Ectodermal cell (in vitro differentiated cells): ENCODE results near the gene TOMT.
A peak's percentile ranks its signal among the peaks of the same experiment; 100 is the strongest.

Experiments
- H3K27ac ChIP-seq: 2 replicates; pipeline ENCODE4 v1.7.0; 2013; ENCODE audit warnings: mild to moderate bottlenecking, low read depth, low read length; ENCODE audit not compliant: insufficient read depth, poor library complexity, severe bottlenecking
- H3K27me3 ChIP-seq: 2 replicates; pipeline ENCODE4 v1.7.0; 2013; ENCODE audit warnings: mild to moderate bottlenecking, low read length; ENCODE audit not compliant: insufficient read depth, control insufficient read depth, poor library complexity, severe bottlenecking
- H3K36me3 ChIP-seq: one replicate; pipeline ENCODE4 v1.7.0; 2013; ENCODE audit warnings: low read length; ENCODE audit not compliant: control insufficient read depth, insufficient read depth
- H3K4me1 ChIP-seq: one replicate; pipeline ENCODE4 v1.7.0; 2013; ENCODE audit warnings: low read length; ENCODE audit not compliant: control insufficient read depth, insufficient read depth
- H3K4me3 ChIP-seq: 2 replicates; pipeline ENCODE4 v1.7.0; 2013; ENCODE audit warnings: low read depth, low read length, control low read depth; ENCODE audit not compliant: insufficient read depth
- H3K9me3 ChIP-seq: 2 replicates; pipeline ENCODE4 v1.7.0; 2013; ENCODE audit warnings: mild to moderate bottlenecking, low read length, moderate library complexity; ENCODE audit not compliant: control insufficient read depth
- WGBS, 2 experiments: methylation state at CpG; one replicate each; pipeline ENCODE4 v1.1.7; 2013; ENCODE audit warnings: missing lambda C conversion rate in 2 of 2; 5-methylcytosine and 5-hydroxymethylcytosine counted together

TOMT gene

GRCh38 chr11:72085621-72086351 lies 19.9 kb upstream of the TOMT start:
- Histone ChIP-seq H3K9me3 (no peaks in the 10 kb centered on the region), H3K4me1 (peaks cover 4% of the 10 kb centered on the region), H3K4me3 (no peak overlapping the region), H3K27me3 (no peaks in the 10 kb centered on the region), H3K36me3 (no peaks in the 10 kb centered on the region), H3K27ac (peak overlapping the region; percentile 45)
- WGBS, 2 experiments = 90 to 94% methylated on average over 3 of the region's 3 CpGs

- Histone ChIP-seq H3K4me1 (peaks cover 4% of the 10 kb centered on the region), H3K9me3 (no peaks in the 10 kb centered on the region), H3K36me3 (peaks cover 1% of the 10 kb centered on the region), H3K27ac (no peak overlapping the region), H3K4me3 (no peak overlapping the region), H3K27me3 (no peaks in the 10 kb centered on the region)
- 91 to 95% methylated on average over 4 of the region's 4 CpGs for WGBS, 2 experiments
Measured at GRCh38 chr11:72088076-72088808, 17.5 kb upstream of the TOMT start.

GRCh38 chr11:72091292-72091691 lies 14.4 kb upstream of the TOMT start:
- no peaks in the 10 kb centered on the region for H3K9me3 ChIP-seq
- 61 to 62% methylated on average over 4 of the region's 4 CpGs for WGBS, 2 experiments
- H3K27me3 ChIP-seq = no peaks in the 10 kb centered on the region
- H3K4me1 ChIP-seq = no peaks in the 10 kb centered on the region
- H3K4me3 ChIP-seq = no peak overlapping the region
- H3K27ac ChIP-seq = no peak overlapping the region
- peaks cover 10% of the 10 kb centered on the region for H3K36me3 ChIP-seq

- Histone ChIP-seq H3K27ac (no peak overlapping the region), H3K4me1 (peaks cover 8% of the 10 kb centered on the region), H3K36me3 (peaks cover 22% of the 10 kb centered on the region), H3K9me3 (no peaks in the 10 kb centered on the region), H3K4me3 (no peak overlapping the region), H3K27me3 (no peaks in the 10 kb centered on the region)
- 97 to 98% methylated on average over 3 of the region's 3 CpGs for WGBS, 2 experiments
Measured at GRCh38 chr11:72098741-72099140, 7.0 kb upstream of the TOMT start.

- Histone ChIP-seq H3K4me3 (no peak overlapping the region), H3K36me3 (peaks cover 16% of the 10 kb centered on the region)
- WGBS, 2 experiments = 94 to 95% methylated on average over 3 of the region's 3 CpGs
Measured at GRCh38 chr11:72100009-72100408, 5.7 kb upstream of the TOMT start.

GRCh38 chr11:72100462-72100861 lies 5.3 kb upstream of the TOMT start:
- Histone ChIP-seq H3K27ac (no peak overlapping the region), H3K9me3 (no peaks in the 10 kb centered on the region), H3K36me3 (peaks cover 16% of the 10 kb centered on the region), H3K4me3 (no peak overlapping the region), H3K4me1 (peaks cover 8% of the 10 kb centered on the region), H3K27me3 (no peaks in the 10 kb centered on the region)
- 83 to 91% methylated on average over 1 of the region's 1 CpG for WGBS, 2 experiments

More at GRCh38 chr11:72100009-72100408, 5.7 kb upstream of the TOMT start:
- Histone ChIP-seq H3K9me3 (no peaks in the 10 kb centered on the region), H3K4me1 (peaks cover 8% of the 10 kb centered on the region), H3K27me3 (no peaks in the 10 kb centered on the region), H3K27ac (no peak overlapping the region)

GRCh38 chr11:72102162-72102561 lies 3.6 kb upstream of the TOMT start:
- WGBS, 2 experiments = 71 to 76% methylated on average over 4 of the region's 4 CpGs
- H3K36me3 ChIP-seq = peaks cover 16% of the 10 kb centered on the region
- no peaks in the 10 kb centered on the region for H3K9me3 ChIP-seq
- peak overlapping the region; percentile 94 for H3K4me3 ChIP-seq
- H3K4me1 ChIP-seq = peaks cover 8% of the 10 kb centered on the region
- H3K27ac ChIP-seq = no peak overlapping the region
- no peaks in the 10 kb centered on the region for H3K27me3 ChIP-seq

GRCh38 chr11:72102631-72102945 lies 3.1 kb upstream of the TOMT start:
- peak overlapping the region; percentile 78 for H3K27ac ChIP-seq
- peak overlapping the region; percentile 94 for H3K4me3 ChIP-seq
- WGBS, 2 experiments = 8 to 12% methylated on average over 8 to 9 of the region's 9 CpGs
- no peaks in the 10 kb centered on the region for H3K9me3 ChIP-seq
- peaks cover 11% of the 10 kb centered on the region for H3K36me3 ChIP-seq
- peaks cover 8% of the 10 kb centered on the region for H3K4me1 ChIP-seq
- no peaks in the 10 kb centered on the region for H3K27me3 ChIP-seq

GRCh38 chr11:72102946-72103753 lies 2.6 kb upstream of the TOMT start, which contains the start of gene LAMTOR1:
LAMTOR1 (minus strand) TSS chr11:72103297; CDS start chr11:72103224, 73 bp downstream.
- 6% methylated on average over 64 of the region's 64 CpGs for WGBS, 2 experiments
- H3K9me3 ChIP-seq = no peaks in the 10 kb centered on the region
- peak within 1 kb of the TSS; percentile 94 for H3K4me3 ChIP-seq
- H3K4me1 ChIP-seq = peaks cover 8% of the 10 kb centered on the region
- peaks cover 8% of the 10 kb centered on the region for H3K36me3 ChIP-seq
- peak within 1 kb of the TSS; percentile 78 for H3K27ac ChIP-seq
- no peaks in the 10 kb centered on the region for H3K27me3 ChIP-seq

GRCh38 chr11:72103754-72104167 lies 2.0 kb upstream of the TOMT start:
- 91 to 95% methylated on average over 11 of the region's 11 CpGs for WGBS, 2 experiments
- Histone ChIP-seq H3K27me3 (no peaks in the 10 kb centered on the region), H3K36me3 (peaks cover 2% of the 10 kb centered on the region), H3K9me3 (no peaks in the 10 kb centered on the region), H3K4me3 (peak overlapping the region; percentile 94), H3K4me1 (peaks cover 8% of the 10 kb centered on the region), H3K27ac (peak overlapping the region; percentile 78)
